Activated B cell treated with CpG ODN at 0.5 μM for 24 hours (primary cell): Measurements from ENCODE around the gene CLASP1. TPM values are rescaled to one million over a fixed set of nuclear protein-coding genes. Genes with fewer than 3 reads are reported as not detected.

Experiments used
- ATAC-seq: fragments of 200-7000 bp; cut with Tn5 transposase; one replicate; pipeline ENCODE4 v1.10.0; 2021; ENCODE audit warnings: low read depth, mild to moderate bottlenecking, moderate library complexity
- CTCF ChIA-PET: fragments of 350-600 bp; sonication (Branson Sonifier 250); formaldehyde crosslinking; loops from one replicate; lab custom pipeline; 2021; ENCODE audit warnings: antibody characterized with exemption; lab: Charles Lee
- POLR2A ChIA-PET: fragments of 350-600 bp; sonication (Branson Sonifier 250); formaldehyde crosslinking; loops from one replicate; lab custom pipeline; 2021; ENCODE audit warnings: antibody characterized with exemption; lab: Charles Lee
- DNase-seq: peaks from one replicate; pipeline ENCODE4 v3.0.0; 2022
- H3K27ac Mint-ChIP-seq: one replicate; pipeline ENCODE4 v1.8.0; 2020; ENCODE audit warnings: mixed read lengths
- H3K27me3 Mint-ChIP-seq: one replicate; pipeline ENCODE4 v1.8.0; 2021; ENCODE audit warnings: mixed read lengths
- H3K36me3 Mint-ChIP-seq: one replicate; pipeline ENCODE4 v1.8.0; 2021; ENCODE audit warnings: low read depth, mixed read lengths
- H3K4me1 Mint-ChIP-seq: one replicate; pipeline ENCODE4 v1.8.0; 2021; ENCODE audit warnings: mixed read lengths
- H3K4me3 Mint-ChIP-seq: one replicate; pipeline ENCODE4 v1.8.0; 2020; ENCODE audit warnings: mild to moderate bottlenecking, mixed read lengths
- H3K9me3 Mint-ChIP-seq: one replicate; pipeline ENCODE4 v1.8.0; 2020; ENCODE audit warnings: mixed read lengths
- CTCF ChIP-seq: fragments of 200-600 bp; IDR thresholded peaks from one replicate; pipeline ENCODE4 v1.8.0; 2022; ENCODE audit warnings: antibody characterized with exemption, mild to moderate bottlenecking
- intact Hi-C: fragments of 100-400 bp; cut with micrococcal nuclease; formaldehyde crosslinking; loops from one replicate; pipeline ENCODE4 v1.15.1; 2024
- total RNA-seq: library from RNA; stranded (reverse); gene quantifications from 2 replicates; pipeline ENCODE4 v1.2.3, GENCODE V29; 2022

Gene CLASP1
- total RNA-seq, 1 donor from 2014 or later = 65.0 TPM

GRCh38 chr2:121338281-121338680 lies 311.0 kb downstream of the CLASP1 start:
- no peak for TF ChIP-seq CTCF

GRCh38 chr2:121336528-121337294 lies 312.6 kb downstream of the CLASP1 start:
- POLR2A ChIA-PET = no interaction called here
- intact Hi-C loops = no loop called here
- DNase-seq = no peak
- Mint-ChIP-seq H3K27ac (no peak overlapping the region), H3K36me3 (peaks cover 40% of the 10 kb centered on the region), H3K4me1 (no peaks in the 10 kb centered on the region), H3K27me3 (no peaks in the 10 kb centered on the region), H3K4me3 (no peak overlapping the region), H3K9me3 (no peaks in the 10 kb centered on the region)
- CTCF ChIA-PET = no interaction called here
- no peak for ATAC-seq
- no peak for TF ChIP-seq CTCF

More at GRCh38 chr2:121338281-121338680, 311.0 kb downstream of the CLASP1 start:
- ATAC-seq (no peak), DNase-seq (no peak)
- no peak overlapping the region for H3K4me3 Mint-ChIP-seq
- peaks cover 53% of the 10 kb centered on the region for H3K36me3 Mint-ChIP-seq
- CTCF ChIA-PET = no interaction called here
- H3K27ac Mint-ChIP-seq = no peak overlapping the region
- H3K27me3 Mint-ChIP-seq = no peaks in the 10 kb centered on the region
- POLR2A ChIA-PET = interaction anchor here (0.7 kb wide), 1 partner anchor 383 kb away, joined by 5 read pairs; no protein-coding TSS in a partner anchor
- intact Hi-C loops = no loop called here
- no peaks in the 10 kb centered on the region for H3K9me3 Mint-ChIP-seq
- no peaks in the 10 kb centered on the region for H3K4me1 Mint-ChIP-seq

DNA sequence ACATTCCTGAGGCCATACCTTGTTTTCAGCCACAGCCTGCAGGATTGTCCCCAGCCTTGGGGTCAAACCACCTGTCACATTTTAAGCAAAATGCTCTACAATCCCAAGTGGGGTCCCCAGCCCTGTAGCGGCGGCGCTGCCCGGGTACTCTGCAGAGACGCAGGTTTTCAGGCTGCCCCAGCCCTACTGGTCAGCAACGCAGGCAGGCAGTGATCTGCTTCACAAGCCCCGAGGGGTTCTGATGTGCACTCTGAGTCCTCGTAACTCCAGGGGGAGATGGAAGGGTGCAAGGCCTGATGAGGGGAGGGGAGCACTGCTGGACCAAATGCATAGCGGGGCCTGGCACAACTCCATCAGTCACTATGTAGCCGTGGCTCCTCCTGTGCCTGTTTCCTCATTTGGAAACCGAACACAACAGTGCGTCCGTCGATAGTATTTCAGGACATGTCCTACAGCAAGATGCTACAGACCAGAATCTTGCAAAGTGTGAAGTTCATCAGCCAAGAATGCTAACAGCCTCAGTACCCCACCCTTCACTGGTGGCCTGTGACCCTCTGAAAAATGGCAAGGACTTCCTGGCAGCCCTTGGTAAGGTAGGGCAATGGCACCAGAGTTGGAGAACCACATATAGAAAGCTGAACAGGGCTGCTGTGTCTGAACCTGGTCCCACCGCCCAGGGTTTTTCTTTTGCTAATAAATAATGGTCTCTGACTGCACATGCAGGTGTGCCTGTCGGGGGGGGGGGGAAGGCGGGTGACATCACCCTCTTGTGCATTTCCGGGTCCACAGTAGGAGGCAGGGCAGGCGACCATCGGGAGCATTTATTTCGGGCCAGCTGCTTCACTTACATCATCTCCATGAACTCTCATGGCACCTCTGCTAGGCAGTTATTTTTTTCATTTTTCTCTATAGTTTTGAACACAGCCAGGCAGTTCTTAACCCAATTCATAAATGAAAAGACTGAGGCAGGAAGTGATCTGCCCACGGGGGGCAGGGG lies 313.7 kb downstream of the CLASP1 start:
- Mint-ChIP-seq H3K27me3 (no peaks in the 10 kb centered on the region), H3K4me3 (no peak overlapping the region), H3K4me1 (no peaks in the 10 kb centered on the region), H3K9me3 (no peaks in the 10 kb centered on the region), H3K36me3 (peaks cover 29% of the 10 kb centered on the region), H3K27ac (no peak overlapping the region)
- DNase-seq (no peak), ATAC-seq (no peak)
- TF ChIP-seq CTCF = no peak
- ChIA-PET POLR2A (no interaction called here), CTCF (no interaction called here)
- intact Hi-C loops = no loop called here

DNA sequence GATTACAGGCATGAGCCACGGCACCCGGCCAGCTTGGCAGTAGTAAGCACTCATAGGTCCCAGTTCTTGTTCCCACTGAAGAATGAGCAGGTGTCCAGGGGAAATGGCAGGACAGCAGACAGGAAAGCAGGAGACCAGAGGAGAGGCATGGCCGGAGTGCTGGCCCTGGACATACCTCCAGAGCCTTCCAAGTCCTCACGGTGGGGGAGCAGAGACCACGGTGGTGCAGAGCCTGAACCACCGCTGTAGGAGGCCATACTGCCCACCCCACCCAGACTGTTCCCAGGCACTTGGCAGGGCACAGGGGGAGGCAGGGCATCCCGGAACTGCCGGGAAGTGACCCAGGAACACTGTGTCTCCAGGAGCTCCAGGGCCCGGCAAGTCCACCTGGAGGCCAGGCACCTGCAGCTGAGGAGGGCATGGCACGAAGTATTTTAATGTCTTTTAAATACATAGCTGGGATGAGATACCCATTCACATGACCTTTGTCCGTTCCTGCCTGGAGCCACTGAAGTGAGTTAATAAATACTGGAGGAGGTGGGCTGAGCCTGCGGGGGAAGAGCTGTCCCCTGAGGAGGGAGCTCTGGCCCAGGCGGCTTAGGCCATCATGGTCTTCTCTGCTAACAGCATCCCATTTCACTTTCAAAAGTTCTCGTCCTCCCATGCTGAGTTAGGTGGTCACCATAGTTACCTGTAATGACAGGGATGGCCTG lies 314.5 kb downstream of the CLASP1 start:
- peaks cover 20% of the 10 kb centered on the region for H3K36me3 Mint-ChIP-seq
- H3K4me1 Mint-ChIP-seq = no peaks in the 10 kb centered on the region
- H3K9me3 Mint-ChIP-seq = no peaks in the 10 kb centered on the region
- H3K27me3 Mint-ChIP-seq = no peaks in the 10 kb centered on the region
- ChIA-PET POLR2A (no interaction called here), CTCF (no interaction called here)
- DNase-seq = no peak
- no peak overlapping the region for H3K4me3 Mint-ChIP-seq
- intact Hi-C loops = no loop called here
- no peak for ATAC-seq
- no peak overlapping the region for H3K27ac Mint-ChIP-seq
- no peak for TF ChIP-seq CTCF
